Skeletal muscle tissue (tissue), 4 donors: ENCODE measurements around the gene ABHD12B. TPM values are rescaled to one million over a fixed set of nuclear protein-coding genes. Genes with fewer than 3 reads are reported as not detected.

Experiments
- H3K27ac ChIP-seq: one replicate; pipeline ENCODE4 v1.7.0; 2013; ENCODE audit warnings: mild to moderate bottlenecking, low read depth, low read length, inconsistent platforms
- H3K27me3 ChIP-seq, 3 donors: one replicate each; pipeline ENCODE4 v1.7.0; 2013; ENCODE audit warnings: low read length in 3 of 3; ENCODE audit not compliant: control insufficient read depth in 3 of 3, insufficient read depth in 3 of 3
- H3K36me3 ChIP-seq, 3 donors: one replicate each; pipeline ENCODE4 v1.7.0; 2013; ENCODE audit warnings: low read length in 3 of 3; ENCODE audit not compliant: control insufficient read depth in 3 of 3, insufficient read depth in 3 of 3
- H3K4me1 ChIP-seq, 3 donors: one replicate each; pipeline ENCODE4 v1.7.0; 2013; ENCODE audit warnings: low read length in 3 of 3, mild to moderate bottlenecking in 3 of 3; ENCODE audit not compliant: control insufficient read depth in 3 of 3, insufficient read depth in 3 of 3
- H3K4me3 ChIP-seq, 3 donors: one replicate each; pipeline ENCODE4 v1.7.0; 2013; ENCODE audit warnings: low read length in 3 of 3
- H3K9ac ChIP-seq, 3 donors: one replicate each; pipeline ENCODE4 v1.7.0; 2013; ENCODE audit warnings: low read length in 3 of 3, mild to moderate bottlenecking in 3 of 3, moderate library complexity in 2 of 3, low read depth in 1 of 3
- H3K9me3 ChIP-seq, 3 donors: one replicate each; pipeline ENCODE4 v1.7.0; 2013; ENCODE audit warnings: low read length in 3 of 3; ENCODE audit not compliant: control insufficient read depth in 3 of 3
- total RNA-seq: library from RNA; depleted of rRNA; stranded (reverse); fragments of >200 nt; gene quantifications from one replicate; pipeline ENCODE4 v1.2.3, GENCODE V29; 2014
- donor health status: Osteomylitis.

Gene ABHD12B
- total RNA-seq, 1 donor from 2014 or later: not detected

DNA sequence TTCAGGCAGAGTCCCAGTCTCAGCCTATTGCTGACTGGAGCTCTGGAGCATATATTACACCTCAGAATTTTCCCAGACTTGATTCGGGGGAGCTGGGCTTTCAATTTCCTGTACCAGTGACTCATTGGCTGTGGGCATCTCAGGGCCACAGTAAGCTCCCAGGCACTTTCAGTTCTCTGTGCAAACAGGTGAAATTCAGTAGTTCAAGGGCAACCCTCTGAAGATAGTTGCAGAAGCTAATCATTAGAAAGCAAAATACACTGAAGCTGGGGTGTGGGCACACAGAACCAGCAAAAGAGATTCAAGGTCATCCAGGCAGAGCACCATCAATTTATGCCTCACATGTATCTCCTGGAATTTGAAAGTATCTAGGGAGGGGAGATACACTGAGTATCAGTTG is 32.8 kb upstream of the ABHD12B start:
- peaks cover 2 to 4% (median 2%) of the 10 kb centered on the region in 3 donors for H3K27me3 ChIP-seq
- H3K36me3 ChIP-seq: no peaks in the 10 kb centered on the region
- H3K9ac ChIP-seq: no peak overlapping the region
- H3K4me1 ChIP-seq: no peaks in the 10 kb centered on the region
- no peak overlapping the region for H3K4me3 ChIP-seq
- H3K9me3 ChIP-seq: no peaks in the 10 kb centered on the region
- H3K27ac ChIP-seq: no peak overlapping the region

- no peaks in the 10 kb centered on the region for H3K36me3 ChIP-seq
- no peak overlapping the region for H3K9ac ChIP-seq
- no peaks in the 10 kb centered on the region for H3K9me3 ChIP-seq
- H3K27me3 ChIP-seq: peaks cover 2 to 4% (median 2%) of the 10 kb centered on the region in 3 donors
- no peaks in the 10 kb centered on the region for H3K4me1 ChIP-seq
- H3K4me3 ChIP-seq: no peak overlapping the region
- no peak overlapping the region for H3K27ac ChIP-seq
Observed at GRCh38 chr14:50839691-50840090, 32.2 kb upstream of the ABHD12B start.

- Histone ChIP-seq H3K9ac (no peak overlapping the region), H3K27ac (no peak overlapping the region), H3K4me1 (no peaks in the 10 kb centered on the region), H3K9me3 (no peaks in the 10 kb centered on the region), H3K27me3 (peaks cover 0 to 4% (median 0%) of the 10 kb centered on the region in 3 donors), H3K4me3 (no peak overlapping the region), H3K36me3 (no peaks in the 10 kb centered on the region)
Observed at GRCh38 chr14:50844391-50844790, 27.5 kb upstream of the ABHD12B start.

DNA sequence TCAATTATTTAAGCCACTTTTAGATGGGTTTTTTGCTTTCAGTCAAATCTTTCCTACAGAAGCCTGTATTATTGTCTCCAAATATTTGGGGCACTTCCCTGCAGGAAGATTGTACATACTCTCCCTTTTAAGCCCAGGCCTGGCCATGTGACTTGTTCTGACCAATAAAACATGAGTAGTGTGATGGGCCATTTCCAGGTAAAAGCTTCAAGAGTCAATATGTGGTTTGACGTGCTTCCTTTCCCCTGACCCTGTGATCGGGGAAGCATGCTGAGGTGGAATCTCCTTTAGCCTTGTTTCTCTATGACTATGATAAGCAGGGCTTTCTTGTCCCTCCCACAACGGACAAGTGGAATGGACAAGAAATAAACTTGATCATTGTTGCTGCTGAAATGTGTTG is 26.7 kb upstream of the ABHD12B start:
- Histone ChIP-seq H3K9me3 (no peaks in the 10 kb centered on the region), H3K4me1 (no peaks in the 10 kb centered on the region), H3K4me3 (no peak overlapping the region), H3K27ac (no peak overlapping the region), H3K9ac (no peak overlapping the region), H3K36me3 (no peaks in the 10 kb centered on the region), H3K27me3 (peaks cover 0 to 4% (median 0%) of the 10 kb centered on the region in 3 donors)

GRCh38 chr14:50846226-50846880 is 25.5 kb upstream of the ABHD12B start:
- Histone ChIP-seq H3K36me3 (no peaks in the 10 kb centered on the region), H3K27me3 (peaks cover 0 to 4% (median 0%) of the 10 kb centered on the region in 3 donors), H3K4me3 (no peak overlapping the region), H3K9me3 (no peaks in the 10 kb centered on the region), H3K9ac (no peak overlapping the region), H3K27ac (no peak overlapping the region), H3K4me1 (no peaks in the 10 kb centered on the region)

- Histone ChIP-seq H3K4me3 (no peak overlapping the region), H3K36me3 (no peaks in the 10 kb centered on the region), H3K9ac (no peak overlapping the region), H3K4me1 (peaks cover 0 to 5% (median 0%) of the 10 kb centered on the region in 3 donors), H3K9me3 (no peaks in the 10 kb centered on the region), H3K27me3 (peaks cover 0 to under 1% (median 0%) of the 10 kb centered on the region in 3 donors), H3K27ac (no peak overlapping the region)
Observed at GRCh38 chr14:50853891-50854290, 18.0 kb upstream of the ABHD12B start.

GRCh38 chr14:50854521-50854920 is 17.3 kb upstream of the ABHD12B start:
- Histone ChIP-seq H3K36me3 (no peaks in the 10 kb centered on the region), H3K9me3 (no peaks in the 10 kb centered on the region)

GRCh38 chr14:50855558-50855957 is 16.3 kb upstream of the ABHD12B start:
- Histone ChIP-seq H3K36me3 (no peaks in the 10 kb centered on the region), H3K9me3 (no peaks in the 10 kb centered on the region), H3K27me3 (no peaks in the 10 kb centered on the region)

More at GRCh38 chr14:50854521-50854920, 17.3 kb upstream of the ABHD12B start:
- Histone ChIP-seq H3K9ac (no peak overlapping the region), H3K27me3 (no peaks in the 10 kb centered on the region), H3K4me3 (no peak overlapping the region), H3K4me1 (peaks cover 5 to 10% (median 5%) of the 10 kb centered on the region in 3 donors), H3K27ac (no peak overlapping the region)

GRCh38 chr14:50856660-50857059 is 15.2 kb upstream of the ABHD12B start:
- no peaks in the 10 kb centered on the region for H3K27me3 ChIP-seq
- H3K9ac ChIP-seq: no peak overlapping the region
- no peaks in the 10 kb centered on the region for H3K9me3 ChIP-seq
- H3K4me3 ChIP-seq: no peak overlapping the region
- no peak overlapping the region for H3K27ac ChIP-seq
- H3K36me3 ChIP-seq: no peaks in the 10 kb centered on the region
- H3K4me1 ChIP-seq: peaks cover 8 to 14% (median 9%) of the 10 kb centered on the region in 3 donors

More at GRCh38 chr14:50855558-50855957, 16.3 kb upstream of the ABHD12B start:
- no peak overlapping the region for H3K4me3 ChIP-seq
- no peak overlapping the region for H3K27ac ChIP-seq
- H3K4me1 ChIP-seq: peaks cover 8 to 14% (median 9%) of the 10 kb centered on the region in 3 donors
- H3K9ac ChIP-seq: no peak overlapping the region

- Histone ChIP-seq H3K9ac (peak overlapping the region; percentile 72 to 77 (median 73)), H3K9me3 (no peaks in the 10 kb centered on the region), H3K36me3 (no peaks in the 10 kb centered on the region), H3K27ac (peak overlapping the region; percentile 76), H3K4me1 (peaks cover 9 to 14% (median 10%) of the 10 kb centered on the region in 3 donors), H3K27me3 (no peaks in the 10 kb centered on the region), H3K4me3 (peak overlapping the region; percentile 82 to 85 (median 84))
Observed at GRCh38 chr14:50859296-50859624, 12.6 kb upstream of the ABHD12B start.
